ENCODE measurements around the gene SH3RF3.

SH3RF3 gene

DNA sequence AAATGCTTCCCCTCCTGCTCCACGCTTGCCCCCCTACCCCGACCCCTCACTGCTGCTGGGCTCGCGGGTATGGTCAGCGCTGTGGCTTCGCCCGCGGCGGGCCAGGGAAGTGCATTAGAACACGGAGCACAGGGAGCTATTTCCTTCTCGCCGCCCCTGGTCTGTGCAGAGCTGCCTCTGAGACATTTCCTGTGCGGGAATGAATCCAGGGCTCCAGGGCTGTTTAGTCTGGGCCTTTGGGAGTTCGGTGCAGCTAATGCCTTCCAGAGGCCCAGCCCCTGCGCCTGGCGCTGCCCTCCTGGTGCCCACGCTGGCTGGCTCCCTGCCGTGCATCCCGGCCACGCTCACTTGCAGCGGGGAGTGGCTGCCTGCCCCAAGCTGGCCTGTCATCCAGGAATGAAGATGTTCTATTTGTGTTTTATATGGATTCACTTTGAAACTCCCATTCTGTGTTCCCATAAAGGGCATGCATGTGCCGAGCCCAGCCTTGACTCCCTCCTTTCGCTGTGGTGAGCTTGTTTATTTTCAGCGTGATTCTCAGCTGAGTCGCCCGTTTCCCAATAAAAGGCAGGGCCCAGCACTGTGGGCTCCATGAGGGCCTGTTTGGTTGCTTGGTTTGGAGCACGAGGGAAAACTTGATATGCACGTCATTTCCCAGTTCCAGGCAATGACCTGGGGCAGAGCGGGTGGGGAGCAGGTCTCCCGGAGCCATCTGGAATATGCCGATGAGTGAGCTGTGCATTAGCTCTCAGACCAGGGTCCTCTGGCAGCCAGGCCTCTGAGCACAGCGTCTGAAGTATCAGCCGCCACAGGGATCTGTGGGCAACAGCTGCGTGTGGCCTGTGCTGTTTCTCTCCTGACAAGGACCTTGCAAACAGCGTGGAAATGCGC, 42.7 kb downstream of the SH3RF3 start:
- TF ChIP-seq, protein P1, sequence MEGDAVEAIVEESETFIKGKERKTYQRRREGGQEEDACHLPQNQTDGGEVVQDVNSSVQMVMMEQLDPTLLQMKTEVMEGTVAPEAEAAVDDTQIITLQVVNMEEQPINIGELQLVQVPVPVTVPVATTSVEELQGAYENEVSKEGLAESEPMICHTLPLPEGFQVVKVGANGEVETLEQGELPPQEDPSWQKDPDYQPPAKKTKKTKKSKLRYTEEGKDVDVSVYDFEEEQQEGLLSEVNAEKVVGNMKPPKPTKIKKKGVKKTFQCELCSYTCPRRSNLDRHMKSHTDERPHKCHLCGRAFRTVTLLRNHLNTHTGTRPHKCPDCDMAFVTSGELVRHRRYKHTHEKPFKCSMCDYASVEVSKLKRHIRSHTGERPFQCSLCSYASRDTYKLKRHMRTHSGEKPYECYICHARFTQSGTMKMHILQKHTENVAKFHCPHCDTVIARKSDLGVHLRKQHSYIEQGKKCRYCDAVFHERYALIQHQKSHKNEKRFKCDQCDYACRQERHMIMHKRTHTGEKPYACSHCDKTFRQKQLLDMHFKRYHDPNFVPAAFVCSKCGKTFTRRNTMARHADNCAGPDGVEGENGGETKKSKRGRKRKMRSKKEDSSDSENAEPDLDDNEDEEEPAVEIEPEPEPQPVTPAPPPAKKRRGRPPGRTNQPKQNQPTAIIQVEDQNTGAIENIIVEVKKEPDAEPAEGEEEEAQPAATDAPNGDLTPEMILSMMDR (IDR thresholded peaks at IDR 0.05) = no peak
- H3K36me3 Mint-ChIP-seq (ENCODE audit: low read depth) = peaks cover 31% of the 10 kb centered on the region
- H3K27me3 Mint-ChIP-seq (ENCODE audit: low read depth, poor library complexity) = peaks cover 8% of the 10 kb centered on the region
- peaks cover 39% of the 10 kb centered on the region for H3K9me3 Mint-ChIP-seq
- no peak for DNase-seq
- no peak overlapping the region for H3K4me3 Mint-ChIP-seq
- H3K4me1 Mint-ChIP-seq = peaks cover 29% of the 10 kb centered on the region
- H3K27ac Mint-ChIP-seq = peak overlapping the region; percentile 77

DNA sequence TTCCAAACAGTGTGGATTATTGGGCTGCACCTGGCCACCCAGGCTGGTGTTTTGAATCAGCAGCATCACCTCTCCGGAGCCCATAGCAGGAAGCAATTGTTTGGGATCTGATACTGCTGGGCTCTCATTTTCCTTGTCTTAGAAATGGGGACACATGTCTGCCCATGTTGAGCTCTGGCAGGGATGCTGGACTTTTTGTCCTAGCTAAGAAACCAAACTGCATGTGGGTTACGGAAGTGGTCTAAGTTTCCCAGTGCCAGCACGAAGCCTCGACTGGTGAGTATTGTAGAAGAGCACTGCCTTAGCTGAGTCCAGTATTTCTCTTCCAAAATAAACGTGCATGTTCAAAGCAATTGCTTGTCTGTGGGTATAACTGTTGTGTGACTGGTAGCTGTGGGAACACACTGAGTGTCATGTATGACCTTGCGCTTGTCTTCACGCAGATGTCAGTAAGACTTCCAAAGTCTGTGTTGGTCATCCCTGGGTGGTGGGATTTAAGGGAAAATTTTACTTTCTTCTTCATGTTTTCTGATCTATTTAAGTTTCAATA, 43.6 kb downstream of the SH3RF3 start:
- no peak for DNase-seq
- TF ChIP-seq, protein P1 (IDR thresholded peaks at IDR 0.05) = no peak
- H3K27me3 Mint-ChIP-seq (ENCODE audit: low read depth, poor library complexity) = peaks cover 8% of the 10 kb centered on the region
- H3K9me3 Mint-ChIP-seq = peaks cover 34% of the 10 kb centered on the region
- no peak overlapping the region for H3K4me3 Mint-ChIP-seq
- peaks cover 34% of the 10 kb centered on the region for H3K4me1 Mint-ChIP-seq
- peak overlapping the region; percentile 14 for H3K27ac Mint-ChIP-seq
- H3K36me3 Mint-ChIP-seq (ENCODE audit: low read depth) = peaks cover 25% of the 10 kb centered on the region

DNA sequence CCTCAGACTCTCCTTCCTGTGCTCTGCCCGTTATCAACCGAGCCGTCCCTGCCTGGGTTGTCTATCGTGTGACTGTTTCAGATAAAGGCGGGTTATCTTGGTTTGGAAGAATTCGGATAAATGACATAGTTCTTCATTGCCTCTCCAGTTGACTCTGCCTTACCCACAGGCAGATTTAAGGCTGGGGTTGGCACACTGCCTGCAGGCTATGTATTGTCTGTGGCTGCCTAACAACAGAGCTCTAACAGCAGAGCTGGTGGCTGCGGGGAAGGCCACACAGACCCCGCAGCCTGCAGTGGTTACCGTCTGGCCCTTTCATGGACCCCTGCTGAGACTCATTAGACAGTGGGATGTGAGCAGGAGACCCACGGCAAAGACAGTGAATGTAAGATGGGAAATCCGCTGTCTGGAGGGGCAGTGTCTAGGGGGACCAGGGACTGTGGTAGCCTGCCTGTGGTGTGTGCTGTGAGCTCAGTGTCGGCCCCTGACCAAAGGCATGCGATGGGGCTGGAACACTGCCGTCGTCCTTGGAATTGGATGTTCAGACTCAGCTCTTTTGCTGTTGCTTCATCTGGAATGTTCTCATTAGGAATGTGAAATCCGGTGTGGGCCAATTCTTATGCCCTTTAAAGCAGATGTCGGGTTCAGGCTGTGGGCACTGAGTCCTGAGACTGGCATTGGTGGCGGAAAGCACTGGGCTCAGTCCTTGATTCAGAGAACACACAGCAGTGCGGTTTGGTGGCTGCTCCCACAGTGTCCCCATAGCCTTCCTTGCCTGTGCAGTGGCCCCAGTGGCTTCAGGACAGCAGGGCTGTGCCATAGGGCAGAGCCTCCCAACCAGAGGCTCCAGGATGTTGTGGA, 44.5 kb downstream of the SH3RF3 start:
- Mint-ChIP-seq H3K27ac (no peak overlapping the region), H3K4me1 (peaks cover 44% of the 10 kb centered on the region)
- no peak for DNase-seq

DNA sequence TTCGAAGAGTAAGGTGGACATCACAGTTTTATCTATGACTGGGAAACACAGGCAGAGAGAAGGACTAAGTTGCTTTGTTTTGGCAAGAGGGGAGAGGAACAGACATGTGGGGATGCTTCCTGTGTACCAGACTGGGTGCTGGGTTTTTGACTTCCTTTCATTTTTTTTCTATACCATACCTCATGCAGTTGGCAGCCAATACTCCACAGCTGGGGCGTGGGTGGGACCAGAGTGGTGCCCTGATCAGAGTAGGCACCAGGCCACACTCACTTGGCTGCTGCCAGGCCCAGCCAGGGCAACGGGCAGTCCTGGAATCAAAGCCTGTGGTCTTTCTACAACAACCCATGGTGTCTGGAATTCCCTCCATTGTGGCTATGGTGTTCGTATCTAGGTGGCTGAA, 45.2 kb downstream of the SH3RF3 start:
- Mint-ChIP-seq H3K4me1 (peaks cover 46% of the 10 kb centered on the region), H3K27ac (no peak overlapping the region), H3K27me3 (ENCODE audit: low read depth, poor library complexity) (peaks cover 8% of the 10 kb centered on the region), H3K9me3 (peaks cover 33% of the 10 kb centered on the region), H3K36me3 (ENCODE audit: low read depth) (peaks cover 20% of the 10 kb centered on the region), H3K4me3 (no peak overlapping the region)
- DNase-seq = no peak
- TF ChIP-seq, protein P1 (IDR thresholded peaks at IDR 0.05) = no peak

More for the DNA sequence above, 44.5 kb downstream of the SH3RF3 start:
- TF ChIP-seq, protein P1 (IDR thresholded peaks at IDR 0.05) = no peak
- peaks cover 17% of the 10 kb centered on the region for H3K36me3 Mint-ChIP-seq (ENCODE audit: low read depth)
- peaks cover 29% of the 10 kb centered on the region for H3K9me3 Mint-ChIP-seq
- H3K4me3 Mint-ChIP-seq = no peak overlapping the region
- H3K27me3 Mint-ChIP-seq (ENCODE audit: low read depth, poor library complexity) = peaks cover 8% of the 10 kb centered on the region

DNA sequence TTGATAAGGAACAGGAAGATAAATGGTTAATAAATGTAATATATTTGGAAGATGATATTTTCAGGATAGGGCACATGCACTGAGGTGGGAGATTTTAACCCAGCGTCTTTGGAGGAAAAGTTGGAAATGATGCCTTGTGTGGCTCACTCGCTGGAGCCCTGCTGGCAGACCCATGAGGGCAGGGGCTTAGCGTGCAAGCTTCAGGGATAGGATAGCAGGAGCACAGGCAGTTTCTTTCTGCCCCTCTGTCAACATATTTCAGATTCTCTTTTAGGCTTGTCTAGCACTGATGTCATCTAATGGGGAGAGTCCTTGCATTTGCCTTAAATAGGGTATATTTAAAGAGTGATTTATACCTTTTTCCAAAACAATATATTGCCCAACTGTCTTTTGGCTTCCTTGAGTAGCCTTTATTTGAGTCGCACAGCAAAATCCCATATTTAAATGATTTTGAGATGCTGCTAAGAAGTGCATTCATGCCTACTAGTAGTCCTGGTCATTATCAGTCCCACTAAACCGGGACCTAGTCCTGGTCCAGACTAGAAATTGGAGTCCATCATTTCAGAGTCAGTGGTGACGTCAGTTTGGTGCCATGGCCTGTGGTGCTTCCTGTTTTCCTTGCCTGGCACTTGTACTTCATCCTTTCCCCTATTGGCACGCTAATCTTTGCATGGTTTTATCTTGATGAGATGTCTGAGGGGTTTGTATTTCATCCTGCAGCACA, 45.8 kb downstream of the SH3RF3 start:
- Mint-ChIP-seq H3K36me3 (ENCODE audit: low read depth) (peaks cover 26% of the 10 kb centered on the region), H3K4me1 (peaks cover 46% of the 10 kb centered on the region), H3K9me3 (peaks cover 39% of the 10 kb centered on the region), H3K27me3 (ENCODE audit: low read depth, poor library complexity) (peaks cover 8% of the 10 kb centered on the region), H3K4me3 (no peak overlapping the region), H3K27ac (no peak overlapping the region)
- TF ChIP-seq, protein P1 (IDR thresholded peaks at IDR 0.05) = no peak
- DNase-seq = no peak
